Muscle layer of colon (tissue), 2 donors: ENCODE results near the gene SLC25A17.

Source experiments
- H3K27ac ChIP-seq: one replicate; pipeline ENCODE4 v1.7.0; 2013; ENCODE audit warnings: low read depth, mild to moderate bottlenecking, low read length, moderate library complexity
- H3K27me3 ChIP-seq, 2 donors: one replicate each; pipeline ENCODE4 v1.7.0; 2013; ENCODE audit warnings: low read length in 2 of 2, mild to moderate bottlenecking in 2 of 2; ENCODE audit not compliant: insufficient read depth in 2 of 2, control insufficient read depth in 1 of 2
- H3K36me3 ChIP-seq: one replicate; pipeline ENCODE4 v1.7.0; 2013; ENCODE audit warnings: mild to moderate bottlenecking, low read length; ENCODE audit not compliant: insufficient read depth
- H3K4me1 ChIP-seq: one replicate; pipeline ENCODE4 v1.7.0; 2013; ENCODE audit warnings: mild to moderate bottlenecking, low read length; ENCODE audit not compliant: insufficient read depth
- H3K4me3 ChIP-seq, 2 donors: one replicate each; pipeline ENCODE4 v1.7.0; 2013; ENCODE audit warnings: low read length in 2 of 2, low read depth in 1 of 2, mild to moderate bottlenecking in 1 of 2, moderate library complexity in 1 of 2
- H3K9ac ChIP-seq: one replicate; pipeline ENCODE4 v1.7.0; 2013; ENCODE audit warnings: low read length
- H3K9me3 ChIP-seq: one replicate; pipeline ENCODE4 v1.7.0; 2013; ENCODE audit warnings: mild to moderate bottlenecking, low read length
- donor health status: abdominal sarcoma.
- donor health status: Adenocarcinoma of cecum.

The SLC25A17 gene

GRCh38 chr22:40749829-40750228 is 69.3 kb downstream of the SLC25A17 start:
- Histone ChIP-seq H3K9ac (no peak overlapping the region), H3K4me1 (no peaks in the 10 kb centered on the region), H3K27me3 (no peaks in the 10 kb centered on the region), H3K4me3 (no peak overlapping the region), H3K9me3 (no peaks in the 10 kb centered on the region), H3K36me3 (no peaks in the 10 kb centered on the region), H3K27ac (no peak overlapping the region)

- no peak overlapping the region for H3K4me3 ChIP-seq
These were observed 70.5 kb downstream of the SLC25A17 start for GRCh38 chr22:40748388-40749355.

GRCh38 chr22:40747361-40747760 is 71.8 kb downstream of the SLC25A17 start:
- no peak overlapping the region for H3K27ac ChIP-seq
- H3K9me3 ChIP-seq: no peaks in the 10 kb centered on the region
- no peaks in the 10 kb centered on the region for H3K36me3 ChIP-seq

More at GRCh38 chr22:40748388-40749355, 70.5 kb downstream of the SLC25A17 start:
- Histone ChIP-seq H3K27ac (no peak overlapping the region), H3K9ac (no peak overlapping the region), H3K4me1 (no peaks in the 10 kb centered on the region), H3K9me3 (no peaks in the 10 kb centered on the region), H3K27me3 (no peaks in the 10 kb centered on the region), H3K36me3 (no peaks in the 10 kb centered on the region)

GRCh38 chr22:40746428-40747220 is 72.5 kb downstream of the SLC25A17 start:
- H3K36me3 ChIP-seq: no peaks in the 10 kb centered on the region
- no peak overlapping the region for H3K4me3 ChIP-seq
- no peaks in the 10 kb centered on the region for H3K27me3 ChIP-seq
- H3K9ac ChIP-seq: no peak overlapping the region
- no peaks in the 10 kb centered on the region for H3K9me3 ChIP-seq
- no peak overlapping the region for H3K27ac ChIP-seq
- H3K4me1 ChIP-seq: no peaks in the 10 kb centered on the region

More at GRCh38 chr22:40747361-40747760, 71.8 kb downstream of the SLC25A17 start:
- H3K4me1 ChIP-seq: no peaks in the 10 kb centered on the region
- no peak overlapping the region for H3K9ac ChIP-seq
- H3K4me3 ChIP-seq: no peak overlapping the region
- no peaks in the 10 kb centered on the region for H3K27me3 ChIP-seq

- no peaks in the 10 kb centered on the region for H3K27me3 ChIP-seq
- peaks cover 7% of the 10 kb centered on the region for H3K4me1 ChIP-seq
- H3K36me3 ChIP-seq: no peaks in the 10 kb centered on the region
- no peaks in the 10 kb centered on the region for H3K9me3 ChIP-seq
- H3K27ac ChIP-seq: no peak overlapping the region
- H3K4me3 ChIP-seq: no peak overlapping the region
- H3K9ac ChIP-seq: no peak overlapping the region
These were observed 75.4 kb downstream of the SLC25A17 start for GRCh38 chr22:40743768-40744167.

GRCh38 chr22:40741116-40741515 is 78.0 kb downstream of the SLC25A17 start:
- Histone ChIP-seq H3K9me3 (no peaks in the 10 kb centered on the region), H3K4me3 (no peak overlapping the region), H3K4me1 (peaks cover 7% of the 10 kb centered on the region), H3K9ac (no peak overlapping the region), H3K36me3 (no peaks in the 10 kb centered on the region), H3K27me3 (no peaks in the 10 kb centered on the region), H3K27ac (no peak overlapping the region)

GRCh38 chr22:40739721-40740120 is 79.4 kb downstream of the SLC25A17 start:
- Histone ChIP-seq H3K27me3 (no peaks in the 10 kb centered on the region), H3K27ac (no peak overlapping the region), H3K9ac (no peak overlapping the region), H3K4me1 (peaks cover 7% of the 10 kb centered on the region), H3K9me3 (no peaks in the 10 kb centered on the region), H3K4me3 (no peak overlapping the region), H3K36me3 (no peaks in the 10 kb centered on the region)

GRCh38 chr22:40733919-40734318 is 85.2 kb downstream of the SLC25A17 start:
- H3K9me3 ChIP-seq: no peaks in the 10 kb centered on the region
- H3K36me3 ChIP-seq: no peaks in the 10 kb centered on the region
- H3K27me3 ChIP-seq: no peaks in the 10 kb centered on the region
- no peak overlapping the region for H3K4me3 ChIP-seq
- H3K4me1 ChIP-seq: peaks cover 3% of the 10 kb centered on the region
- H3K27ac ChIP-seq: no peak overlapping the region
- H3K9ac ChIP-seq: no peak overlapping the region

GRCh38 chr22:40732999-40733292 is 86.2 kb downstream of the SLC25A17 start:
- Histone ChIP-seq H3K27me3 (no peaks in the 10 kb centered on the region), H3K36me3 (no peaks in the 10 kb centered on the region), H3K9me3 (no peaks in the 10 kb centered on the region), H3K4me3 (no peak overlapping the region), H3K9ac (no peak overlapping the region), H3K4me1 (peaks cover 3% of the 10 kb centered on the region), H3K27ac (no peak overlapping the region)

- peaks cover 3% of the 10 kb centered on the region for H3K4me1 ChIP-seq
- no peaks in the 10 kb centered on the region for H3K9me3 ChIP-seq
These were observed 89.9 kb downstream of the SLC25A17 start for GRCh38 chr22:40729284-40729683.

GRCh38 chr22:40728731-40729189 is 90.4 kb downstream of the SLC25A17 start:
- no peaks in the 10 kb centered on the region for H3K27me3 ChIP-seq
- no peaks in the 10 kb centered on the region for H3K36me3 ChIP-seq
- H3K9me3 ChIP-seq: no peaks in the 10 kb centered on the region
- no peak overlapping the region for H3K4me3 ChIP-seq
- H3K27ac ChIP-seq: no peak overlapping the region
- H3K4me1 ChIP-seq: peaks cover 3% of the 10 kb centered on the region
- H3K9ac ChIP-seq: no peak overlapping the region

More at GRCh38 chr22:40729284-40729683, 89.9 kb downstream of the SLC25A17 start:
- H3K9ac ChIP-seq: no peak overlapping the region
- no peak overlapping the region for H3K27ac ChIP-seq
- H3K4me3 ChIP-seq: no peak overlapping the region
- no peaks in the 10 kb centered on the region for H3K27me3 ChIP-seq
- no peaks in the 10 kb centered on the region for H3K36me3 ChIP-seq
